Hepatocyte (in vitro differentiated cells): Measurements from ENCODE around the gene MTA2.

Experiments used
- EZH2 ChIP-seq: fragments of 200-600 bp; sonication (generic); IDR thresholded peaks from 2 replicates; pipeline ENCODE4 v1.6.1; 2016; ENCODE audit warnings: antibody characterized with exemption, mild to moderate bottlenecking, borderline replicate concordance
- EZH2phosphoT487 ChIP-seq: fragments of 200-600 bp; sonication (generic); IDR thresholded peaks from one replicate; pipeline ENCODE4 v1.6.1; 2018; ENCODE audit warnings: antibody characterized with exemption, mild to moderate bottlenecking, low read depth, moderate library complexity; ENCODE audit not compliant: unreplicated experiment, severe bottlenecking
- TF ChIP-seq, protein P1 (sequence below): fragments of 200-600 bp; sonication (generic); IDR thresholded peaks from 2 replicates; pipeline ENCODE4 v1.5.1; 2016; ENCODE audit warnings: antibody characterized with exemption, mild to moderate bottlenecking; ENCODE audit not compliant: poor library complexity

GRCh38 chr11:62622476-62623089, 20.9 kb upstream of the MTA2 start:
- TF ChIP-seq, protein P1, sequence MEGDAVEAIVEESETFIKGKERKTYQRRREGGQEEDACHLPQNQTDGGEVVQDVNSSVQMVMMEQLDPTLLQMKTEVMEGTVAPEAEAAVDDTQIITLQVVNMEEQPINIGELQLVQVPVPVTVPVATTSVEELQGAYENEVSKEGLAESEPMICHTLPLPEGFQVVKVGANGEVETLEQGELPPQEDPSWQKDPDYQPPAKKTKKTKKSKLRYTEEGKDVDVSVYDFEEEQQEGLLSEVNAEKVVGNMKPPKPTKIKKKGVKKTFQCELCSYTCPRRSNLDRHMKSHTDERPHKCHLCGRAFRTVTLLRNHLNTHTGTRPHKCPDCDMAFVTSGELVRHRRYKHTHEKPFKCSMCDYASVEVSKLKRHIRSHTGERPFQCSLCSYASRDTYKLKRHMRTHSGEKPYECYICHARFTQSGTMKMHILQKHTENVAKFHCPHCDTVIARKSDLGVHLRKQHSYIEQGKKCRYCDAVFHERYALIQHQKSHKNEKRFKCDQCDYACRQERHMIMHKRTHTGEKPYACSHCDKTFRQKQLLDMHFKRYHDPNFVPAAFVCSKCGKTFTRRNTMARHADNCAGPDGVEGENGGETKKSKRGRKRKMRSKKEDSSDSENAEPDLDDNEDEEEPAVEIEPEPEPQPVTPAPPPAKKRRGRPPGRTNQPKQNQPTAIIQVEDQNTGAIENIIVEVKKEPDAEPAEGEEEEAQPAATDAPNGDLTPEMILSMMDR = no peak
- TF ChIP-seq EZH2 = no peak
- TF ChIP-seq EZH2phosphoT487 = no peak
